GM18511 (cell line): Measurements from ENCODE around the gene OR10J5.
A peak's percentile ranks its signal among the peaks of the same experiment; 100 is the strongest.
"Not testable (repeated sequence)": the region's sequence is repeated elsewhere in the genome, so short reads cannot be mapped to it uniquely, and the experiment has no call there.

Source experiments
- ATAC-seq: cut with Tn5 transposase; IDR thresholded peaks from one replicate; pipeline ENCODE4 v1.9.1; 2021; ENCODE audit warnings: mild to moderate bottlenecking, moderate library complexity; ENCODE audit not compliant: unreplicated experiment

OR10J5 gene, protein sequence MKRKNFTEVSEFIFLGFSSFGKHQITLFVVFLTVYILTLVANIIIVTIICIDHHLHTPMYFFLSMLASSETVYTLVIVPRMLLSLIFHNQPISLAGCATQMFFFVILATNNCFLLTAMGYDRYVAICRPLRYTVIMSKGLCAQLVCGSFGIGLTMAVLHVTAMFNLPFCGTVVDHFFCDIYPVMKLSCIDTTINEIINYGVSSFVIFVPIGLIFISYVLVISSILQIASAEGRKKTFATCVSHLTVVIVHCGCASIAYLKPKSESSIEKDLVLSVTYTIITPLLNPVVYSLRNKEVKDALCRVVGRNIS

DNA sequence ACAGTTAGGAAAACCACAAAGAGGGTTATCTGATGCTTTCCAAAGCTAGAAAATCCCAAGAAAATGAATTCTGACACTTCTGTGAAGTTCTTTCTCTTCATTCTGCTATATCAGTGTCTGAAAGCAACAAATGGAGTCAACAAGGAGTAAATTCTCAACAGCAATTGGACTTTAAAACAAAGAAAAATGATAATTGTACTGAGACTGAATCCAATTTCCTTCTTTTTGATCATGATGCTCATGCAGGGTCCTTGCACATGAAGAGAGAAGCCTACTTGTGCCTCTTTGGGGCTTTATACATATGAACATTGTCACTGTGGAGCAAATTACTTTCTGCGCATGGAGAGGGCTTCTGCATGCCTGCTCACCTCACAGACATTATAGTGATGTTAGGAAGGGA, at the start of gene OR10J5:
TSS of gene OR10J5 (minus strand) at position 101 of the 400 bp plus-strand sequence. CDS start at position 101, 0 bp downstream.
- no peak for ATAC-seq

DNA sequence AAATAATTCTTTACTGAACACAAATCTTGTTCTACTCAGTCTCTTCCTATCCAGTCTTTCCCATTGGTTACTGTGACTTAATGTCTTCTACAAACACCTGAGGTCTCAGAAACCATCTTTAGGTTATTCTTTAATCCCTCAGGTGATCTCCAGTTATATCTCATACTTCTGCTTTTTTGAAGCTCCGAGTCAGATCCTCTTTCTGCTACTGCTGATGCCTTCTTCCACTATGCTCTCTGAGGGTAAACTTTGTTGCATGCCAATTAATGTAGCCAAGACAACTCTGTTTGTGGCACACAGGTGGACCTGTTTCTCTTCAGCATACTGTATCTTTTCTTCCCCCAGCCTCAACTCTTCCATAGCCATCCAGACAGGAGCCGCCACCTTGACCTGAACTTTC, 48.7 kb upstream of the OR10J5 start:
- ATAC-seq, result no peak

DNA sequence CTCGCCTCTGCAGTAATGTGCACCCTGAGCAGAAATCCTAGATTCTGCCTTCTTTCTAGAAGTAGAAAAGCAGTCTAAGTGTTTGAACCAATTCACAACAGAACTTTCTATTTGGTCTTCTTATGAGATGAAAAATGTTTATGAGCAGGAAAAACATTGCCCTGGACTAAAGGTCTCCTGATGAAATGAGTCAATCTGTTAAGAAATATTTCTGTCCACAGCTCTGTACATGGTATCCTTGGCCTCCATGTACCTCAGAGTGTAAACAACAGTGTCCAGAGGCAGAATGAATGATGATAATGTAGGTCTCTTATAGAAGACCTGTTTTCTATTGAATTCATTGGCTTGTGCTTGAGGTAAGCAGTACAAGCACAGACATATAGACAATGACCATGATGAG, 45.6 kb upstream of the OR10J5 start:
- ATAC-seq, result no peak

- peak; percentile 79 for ATAC-seq
Measured at GRCh38 chr1:159580340-159580739, 44.5 kb upstream of the OR10J5 start.

DNA sequence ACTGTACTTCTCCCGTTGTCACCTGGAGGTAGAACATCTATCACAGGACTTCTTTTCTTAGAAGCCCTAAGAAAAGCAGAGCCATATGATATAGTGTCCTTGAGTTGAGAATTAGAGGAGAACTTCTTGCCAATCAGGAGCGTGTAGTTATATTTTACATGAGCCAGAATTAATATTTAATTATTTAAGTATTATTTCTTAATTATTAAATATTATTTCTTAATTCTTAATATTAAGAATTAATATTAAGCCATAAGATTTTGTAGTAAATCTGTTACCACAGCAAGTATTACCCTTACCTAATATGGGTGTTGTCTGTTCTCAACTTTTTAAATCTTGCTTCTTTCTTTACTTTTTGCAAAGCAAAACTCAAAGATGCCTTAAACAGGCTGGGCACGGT, 41.6 kb upstream of the OR10J5 start:
- no peak for ATAC-seq

DNA sequence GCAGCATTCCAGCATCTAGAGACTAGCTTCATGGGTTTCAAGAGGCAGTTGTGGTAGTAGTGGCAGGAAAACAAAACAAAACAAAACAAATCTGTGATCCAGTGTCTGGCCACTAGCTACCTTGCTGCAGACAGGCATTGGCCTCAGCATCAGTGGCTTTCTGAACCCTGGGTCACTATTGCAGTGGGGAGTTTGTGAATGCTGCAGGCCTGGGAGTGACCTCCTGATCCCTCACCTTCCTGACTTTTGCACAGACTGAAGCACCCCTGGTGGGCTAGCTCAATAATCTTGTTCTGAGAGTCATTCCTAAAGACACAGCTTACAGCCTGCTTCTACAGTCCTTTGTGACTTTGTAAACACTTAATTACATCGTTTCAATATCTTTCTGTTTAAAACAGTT, 26.9 kb upstream of the OR10J5 start:
- no peak for ATAC-seq

DNA sequence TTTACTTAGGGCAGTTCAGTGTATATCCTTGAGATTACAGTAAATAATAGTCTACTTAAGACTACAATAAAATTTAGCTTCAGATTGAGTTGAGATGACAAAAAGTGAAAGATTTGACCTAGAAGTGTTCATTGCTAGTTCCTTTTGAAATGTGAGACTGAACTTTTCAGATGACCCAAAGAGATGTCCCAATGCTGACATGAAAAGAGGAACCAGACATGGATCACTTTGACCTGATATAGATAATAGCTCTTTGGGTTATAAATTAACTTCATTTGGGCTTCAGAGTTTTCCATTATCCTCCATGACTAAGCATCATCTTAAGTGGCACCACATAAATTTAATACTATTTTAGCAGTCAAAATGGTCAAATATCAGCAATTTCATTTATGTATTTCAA, 25.7 kb upstream of the OR10J5 start:
- no peak for ATAC-seq

DNA sequence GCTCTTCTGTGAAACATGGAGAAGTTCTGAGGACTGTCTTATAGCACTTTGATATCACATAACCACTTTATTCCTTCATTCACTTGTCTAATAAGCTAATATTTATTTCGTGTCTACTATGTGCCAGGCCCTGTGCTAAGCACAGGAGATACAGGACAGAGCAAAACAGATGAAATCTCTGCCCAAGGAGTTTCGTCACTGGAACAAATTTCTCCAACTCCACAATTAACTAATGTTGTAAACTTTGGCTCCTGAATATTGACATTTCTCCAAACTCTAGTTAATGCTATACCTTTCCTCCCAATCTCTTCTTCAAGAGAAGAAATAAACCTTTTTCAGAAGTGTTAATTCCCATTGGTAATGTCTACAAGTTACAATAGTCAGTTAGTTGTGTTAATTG, 24.8 kb upstream of the OR10J5 start:
- no peak for ATAC-seq

DNA sequence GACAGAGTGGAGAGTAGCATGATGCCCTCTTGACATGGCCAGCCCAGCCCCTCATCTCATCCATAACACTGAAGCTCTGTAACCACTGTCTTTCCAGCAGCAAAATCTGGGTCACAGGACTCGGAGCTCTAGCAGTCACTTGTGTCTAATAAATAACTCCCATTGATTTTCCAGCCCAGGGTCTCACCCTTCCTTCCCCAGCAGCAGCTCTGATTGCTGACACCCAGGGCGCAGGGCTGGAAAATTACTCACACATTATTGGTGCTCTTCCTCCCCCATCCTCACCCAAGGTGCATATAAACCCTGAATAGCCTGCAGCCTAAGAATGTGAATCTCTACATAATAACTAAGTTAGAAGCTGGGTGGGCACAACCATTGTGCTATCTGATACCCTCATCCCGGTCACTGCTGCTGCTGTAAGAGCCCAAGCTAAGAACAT, 21.1 kb upstream of the OR10J5 start:
- ATAC-seq, result no peak

GRCh38 chr1:159554696-159555095, 18.9 kb upstream of the OR10J5 start:
- no peak for ATAC-seq

DNA sequence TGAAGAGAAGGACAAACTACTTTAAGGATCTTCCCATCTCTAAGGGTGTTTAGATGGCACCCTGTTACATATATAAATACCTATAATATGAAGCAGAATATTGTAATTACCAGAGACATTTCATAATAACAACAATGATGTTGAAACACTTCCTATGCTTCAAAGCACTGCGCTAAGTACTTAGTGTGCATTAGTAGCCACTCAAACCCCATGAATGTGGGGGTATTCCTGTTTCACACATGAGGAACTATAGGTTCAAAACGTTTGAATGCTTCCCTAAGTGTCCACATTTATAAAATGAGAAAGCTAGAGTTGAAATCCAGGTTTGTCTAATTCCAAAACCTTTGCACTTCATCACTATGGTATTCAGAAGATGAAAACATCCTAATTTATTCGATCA, 18.5 kb upstream of the OR10J5 start:
- no peak for ATAC-seq

DNA sequence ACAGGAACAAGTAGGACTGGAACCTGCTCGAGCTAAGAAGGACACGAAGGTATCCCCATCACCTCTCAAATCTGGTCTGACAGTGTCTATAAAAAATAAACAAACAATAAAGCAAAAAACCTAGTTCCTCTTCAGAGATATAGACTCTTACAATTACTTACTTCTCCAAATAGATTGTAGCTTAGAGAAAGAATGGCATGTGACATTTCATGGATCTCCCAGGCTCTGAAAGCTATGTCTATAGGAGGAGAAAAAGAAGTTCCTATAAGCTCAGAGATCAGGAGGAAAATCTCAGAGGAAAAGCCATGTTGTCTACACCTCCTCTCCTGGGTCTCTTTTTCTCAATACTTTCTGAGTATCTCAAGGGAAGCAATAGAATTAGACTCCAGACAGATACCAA, 12.3 kb upstream of the OR10J5 start:
- ATAC-seq, result no peak

GRCh38 chr1:159532922-159533321, 2.9 kb downstream of the OR10J5 start:
- no peak for ATAC-seq

GRCh38 chr1:159524792-159525191, 11.0 kb downstream of the OR10J5 start:
- not testable (repeated sequence) for ATAC-seq

DNA sequence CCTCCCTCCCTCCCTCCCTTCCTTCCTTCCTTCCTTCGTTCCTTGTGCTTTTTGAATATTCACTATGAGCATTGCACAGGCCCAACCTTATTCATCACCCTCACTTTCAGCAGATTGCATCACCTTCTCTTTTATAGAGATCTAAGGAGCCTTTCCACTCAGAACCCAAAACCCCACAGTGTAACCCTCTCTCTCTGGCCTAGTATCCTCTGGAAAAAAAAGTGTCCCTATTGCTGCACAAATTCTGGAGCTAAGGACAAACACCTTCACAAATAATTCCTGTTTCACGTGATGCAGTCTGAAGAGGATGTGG, 25.6 kb downstream of the OR10J5 start:
- ATAC-seq, result no peak

DNA sequence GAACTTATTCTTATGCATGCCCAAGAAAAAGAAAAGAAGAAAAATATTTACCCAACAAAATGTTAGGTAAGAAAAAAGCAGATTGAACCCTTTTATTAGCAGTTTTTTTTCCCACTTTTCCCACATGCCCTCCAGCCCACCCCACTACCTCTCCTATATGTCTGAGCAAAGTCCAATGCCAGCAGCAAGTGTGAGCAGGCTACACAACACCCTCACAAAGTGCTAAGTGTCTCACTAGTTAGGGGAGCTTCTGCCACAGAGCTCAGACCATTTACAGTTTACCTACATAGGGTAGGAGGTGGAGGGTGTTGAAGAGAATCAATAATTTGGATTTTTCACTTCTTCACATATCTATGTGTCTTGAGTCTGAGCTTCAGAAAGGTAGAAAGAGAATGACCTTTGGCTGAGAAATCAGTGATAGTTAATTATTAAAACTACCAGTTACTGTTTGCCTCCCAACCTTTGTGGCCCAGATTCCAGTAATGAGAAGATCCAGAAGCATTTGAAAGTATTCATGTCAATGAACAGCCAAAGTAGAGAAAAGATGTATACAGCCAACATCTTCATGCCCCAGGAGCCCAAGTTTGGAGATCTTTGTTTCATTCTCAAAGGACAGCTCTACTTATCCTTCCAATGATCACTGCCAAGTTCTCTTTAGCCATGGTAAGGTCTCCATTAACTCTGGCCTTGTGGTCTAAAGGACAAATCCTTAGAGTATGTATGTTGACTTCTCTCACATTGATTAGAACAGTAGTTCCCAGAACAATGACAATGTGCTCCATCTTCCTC, 26.2 kb downstream of the OR10J5 start:
- no peak for ATAC-seq

- no peak for ATAC-seq
Measured at GRCh38 chr1:159508951-159509350, 26.9 kb downstream of the OR10J5 start.

- ATAC-seq, result no peak
Measured at GRCh38 chr1:159505676-159506075, 30.1 kb downstream of the OR10J5 start.

GRCh38 chr1:159501082-159501481, 34.7 kb downstream of the OR10J5 start:
- ATAC-seq, result no peak

- not testable (repeated sequence) for ATAC-seq
Measured at GRCh38 chr1:159494513-159495210, 41.1 kb downstream of the OR10J5 start.

- ATAC-seq, result no peak
Measured at GRCh38 chr1:159493354-159493753, 42.5 kb downstream of the OR10J5 start.
